GM10266 (cell line): ENCODE measurements around the gene HK3.

Experiments used
- DNase-seq: peaks from one replicate; pipeline ENCODE4 v3.0.0; 2012; ENCODE audit errors: extremely low spot score
- TF ChIP-seq, protein P1 (sequence below): IDR thresholded peaks from 2 replicates; pipeline ENCODE4 v1.5.1; 2012; ENCODE audit warnings: mild to moderate bottlenecking, low read depth; ENCODE audit not compliant: control insufficient read depth, insufficient read depth; ENCODE audit errors: missing control alignments

The HK3 gene

DNA sequence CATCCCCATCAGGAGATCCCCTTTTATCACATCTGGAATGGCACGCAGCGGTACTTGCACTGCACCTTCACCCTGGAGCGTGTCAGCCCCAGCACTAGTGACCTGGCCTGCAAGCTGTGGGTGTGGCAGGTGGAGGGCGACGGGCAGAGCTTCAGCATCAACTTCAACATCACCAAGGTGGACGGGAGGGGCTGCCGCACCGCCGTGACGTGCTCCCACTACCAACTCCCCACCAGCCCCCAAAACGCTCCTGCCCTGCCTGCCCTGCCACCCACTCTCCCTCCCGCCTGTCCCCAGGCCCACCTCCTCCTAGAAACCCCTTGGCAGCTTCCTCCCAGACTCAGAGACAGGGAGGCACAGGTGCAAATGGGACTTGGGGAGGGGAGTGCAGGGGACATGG lies 20.7 kb downstream of the HK3 start:
- DNase-seq = no peak
- TF ChIP-seq, protein P1, sequence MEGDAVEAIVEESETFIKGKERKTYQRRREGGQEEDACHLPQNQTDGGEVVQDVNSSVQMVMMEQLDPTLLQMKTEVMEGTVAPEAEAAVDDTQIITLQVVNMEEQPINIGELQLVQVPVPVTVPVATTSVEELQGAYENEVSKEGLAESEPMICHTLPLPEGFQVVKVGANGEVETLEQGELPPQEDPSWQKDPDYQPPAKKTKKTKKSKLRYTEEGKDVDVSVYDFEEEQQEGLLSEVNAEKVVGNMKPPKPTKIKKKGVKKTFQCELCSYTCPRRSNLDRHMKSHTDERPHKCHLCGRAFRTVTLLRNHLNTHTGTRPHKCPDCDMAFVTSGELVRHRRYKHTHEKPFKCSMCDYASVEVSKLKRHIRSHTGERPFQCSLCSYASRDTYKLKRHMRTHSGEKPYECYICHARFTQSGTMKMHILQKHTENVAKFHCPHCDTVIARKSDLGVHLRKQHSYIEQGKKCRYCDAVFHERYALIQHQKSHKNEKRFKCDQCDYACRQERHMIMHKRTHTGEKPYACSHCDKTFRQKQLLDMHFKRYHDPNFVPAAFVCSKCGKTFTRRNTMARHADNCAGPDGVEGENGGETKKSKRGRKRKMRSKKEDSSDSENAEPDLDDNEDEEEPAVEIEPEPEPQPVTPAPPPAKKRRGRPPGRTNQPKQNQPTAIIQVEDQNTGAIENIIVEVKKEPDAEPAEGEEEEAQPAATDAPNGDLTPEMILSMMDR = no peak

DNA sequence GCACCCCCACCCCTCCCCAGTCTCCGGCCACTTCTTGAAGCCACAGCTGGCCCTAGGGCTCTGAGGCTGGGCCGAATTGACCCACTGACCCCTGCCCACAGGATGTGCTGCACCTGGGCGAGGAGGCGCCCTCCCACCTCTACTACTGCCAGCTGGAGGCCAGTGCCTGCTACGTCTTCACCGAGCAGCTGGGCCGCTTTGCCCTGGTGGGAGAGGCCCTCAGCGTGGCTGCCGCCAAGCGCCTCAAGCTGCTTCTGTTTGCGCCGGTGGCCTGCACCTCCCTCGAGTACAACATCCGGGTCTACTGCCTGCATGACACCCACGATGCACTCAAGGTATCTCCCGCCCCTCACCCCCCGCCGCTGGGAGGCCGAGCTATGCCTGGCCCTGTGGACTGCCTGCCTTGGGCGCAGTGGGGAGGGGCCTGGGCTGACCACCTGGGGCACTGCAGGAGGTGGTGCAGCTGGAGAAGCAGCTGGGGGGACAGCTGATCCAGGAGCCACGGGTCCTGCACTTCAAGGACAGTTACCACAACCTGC lies 21.3 kb downstream of the HK3 start:
- no peak for DNase-seq
- TF ChIP-seq, protein P1 = no peak

DNA sequence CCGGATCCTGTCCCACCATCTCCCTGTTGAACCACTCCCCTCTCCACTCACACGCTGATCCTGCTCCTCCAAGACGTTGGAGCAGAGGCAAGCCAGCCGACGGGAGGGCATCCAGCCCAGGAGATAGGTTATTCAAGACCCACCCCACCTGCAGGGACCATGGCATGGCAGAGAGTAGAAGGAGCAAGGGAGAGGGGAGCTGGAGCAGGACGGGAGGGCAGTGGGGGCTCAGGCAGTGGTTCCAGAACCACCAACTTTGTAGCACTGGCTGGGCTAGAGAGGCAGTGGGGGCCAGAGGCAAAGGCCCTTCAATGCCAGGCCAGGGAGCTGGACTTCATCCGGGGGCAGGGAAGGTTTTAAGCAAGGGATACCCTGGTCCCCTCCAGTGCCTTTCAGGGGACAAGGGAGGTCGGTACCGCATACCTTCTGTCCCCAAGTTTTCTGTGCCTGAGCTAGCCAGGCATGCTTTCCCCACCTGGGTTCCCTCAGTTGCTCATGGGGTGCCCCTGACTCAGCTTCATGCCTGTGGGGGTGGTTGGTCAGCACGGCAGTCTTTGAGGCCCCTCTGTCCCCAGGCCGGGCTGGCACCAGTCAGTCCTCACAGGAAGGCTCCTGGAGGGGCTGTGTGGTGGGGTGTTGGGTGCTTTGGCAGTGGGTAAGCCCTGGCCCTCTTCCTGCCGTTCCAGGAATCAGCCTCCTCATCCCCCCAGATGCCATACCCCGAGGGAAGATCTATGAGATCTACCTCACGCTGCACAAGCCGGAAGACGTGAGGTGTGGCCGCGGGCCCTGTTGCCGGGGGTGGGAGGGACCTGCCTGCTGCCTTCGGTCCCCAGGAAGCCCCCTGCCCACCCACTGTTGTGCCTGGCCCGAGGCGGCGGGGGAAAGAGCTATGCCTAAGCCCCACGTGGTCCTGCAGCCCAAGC lies 22.4 kb downstream of the HK3 start:
- TF ChIP-seq, protein P1 = no peak
- DNase-seq = no peak

DNA sequence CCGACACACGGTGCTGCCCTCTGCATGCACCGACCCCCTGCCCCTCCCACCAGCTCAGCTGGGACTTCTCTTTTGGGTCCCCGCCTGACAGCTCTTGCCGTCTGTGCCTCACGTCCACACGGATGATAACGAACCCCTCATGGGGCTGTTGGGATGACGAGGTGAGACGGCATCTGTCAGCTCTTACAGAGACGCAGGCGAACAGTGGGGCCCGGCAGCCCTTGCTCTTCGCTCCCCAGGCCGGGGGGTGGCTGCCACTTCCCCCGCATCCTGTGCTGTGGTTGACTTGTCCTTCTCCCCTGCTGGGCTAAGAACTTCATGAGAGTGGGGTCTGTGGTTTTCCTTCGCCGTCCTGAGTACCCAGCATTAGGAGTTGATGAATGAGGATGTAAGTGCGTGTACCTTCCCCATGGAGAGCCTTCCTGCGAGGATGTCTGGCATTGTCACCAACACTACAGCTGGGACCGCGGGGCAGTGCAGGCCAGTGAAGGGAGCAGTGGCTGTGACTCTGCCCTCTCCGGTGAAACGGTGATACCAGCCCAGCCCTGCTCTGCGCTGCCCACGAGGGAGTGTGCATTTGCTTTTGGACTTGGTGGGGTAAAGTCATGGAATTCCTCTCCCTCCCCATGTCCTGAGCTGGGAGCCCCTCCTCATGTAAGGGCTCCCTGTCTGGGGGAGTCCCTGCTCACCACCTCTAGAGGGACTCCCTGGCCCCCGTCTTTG lies 23.2 kb downstream of the HK3 start:
- DNase-seq = no peak
- TF ChIP-seq, protein P1 = no peak

DNA sequence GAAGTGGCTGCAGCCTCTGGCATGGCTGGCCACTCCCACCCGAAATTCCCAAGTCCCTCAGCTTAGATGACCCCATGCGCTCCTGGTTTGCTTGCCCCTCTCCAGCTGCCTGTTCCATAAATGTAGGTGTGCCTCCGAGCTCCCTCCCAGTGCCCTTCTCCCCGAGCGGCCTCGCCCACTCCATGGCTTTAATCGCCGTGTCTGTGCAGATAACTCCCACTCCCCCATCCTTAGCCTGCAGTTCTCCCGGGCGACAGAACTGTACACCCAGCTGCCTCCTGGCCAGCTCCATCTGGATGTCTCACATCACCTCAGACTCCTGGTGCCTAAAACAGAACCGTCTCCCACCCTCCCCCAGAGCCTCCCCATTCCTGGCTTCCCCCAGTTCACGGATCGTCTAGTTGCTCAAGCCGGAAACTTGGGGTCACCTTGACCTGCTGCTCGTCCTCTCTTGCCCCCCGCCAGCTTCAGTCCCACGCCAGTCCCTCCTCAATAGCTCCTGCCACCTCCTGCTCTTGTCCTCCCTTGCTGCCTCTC lies 24.1 kb downstream of the HK3 start:
- TF ChIP-seq, protein P1 = no peak
- no peak for DNase-seq

DNA sequence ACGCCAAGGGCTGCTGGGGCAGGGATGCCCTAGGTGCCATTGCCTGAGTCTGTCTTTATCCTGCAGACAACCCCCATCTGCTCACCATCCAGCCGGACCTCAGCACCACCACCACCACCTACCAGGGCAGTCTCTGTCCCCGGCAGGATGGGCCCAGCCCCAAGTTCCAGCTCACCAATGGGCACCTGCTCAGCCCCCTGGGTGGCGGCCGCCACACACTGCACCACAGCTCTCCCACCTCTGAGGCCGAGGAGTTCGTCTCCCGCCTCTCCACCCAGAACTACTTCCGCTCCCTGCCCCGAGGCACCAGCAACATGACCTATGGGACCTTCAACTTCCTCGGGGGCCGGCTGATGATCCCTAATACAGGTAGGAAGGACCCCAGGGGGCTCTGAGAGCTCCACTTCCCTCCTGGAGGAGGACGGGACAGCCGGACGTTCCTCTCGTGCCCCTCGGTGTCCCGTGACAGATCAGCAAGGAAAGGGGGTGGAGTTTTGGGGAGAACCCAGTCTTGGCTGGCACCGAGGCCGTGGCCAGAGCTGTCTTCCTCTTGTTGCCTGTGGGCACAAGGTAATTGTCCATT lies 24.9 kb downstream of the HK3 start:
- TF ChIP-seq, protein P1 = no peak
- DNase-seq = no peak
